K562 (cell line): ENCODE measurements around the gene TBC1D7. TPM values are rescaled to one million over a fixed set of nuclear protein-coding genes. Genes with fewer than 3 reads are reported as not detected.

ENCODE experiments used
- ATAC-seq: fragments of 200-7000 bp; cut with Tn5 transposase; 3 replicates; pipeline ENCODE4 v1.9.1; 2020; ENCODE audit warnings: moderate library complexity
- BruUV-seq: library from RNA; stranded (reverse); fragments of 400-500 nt; replicated peaks from 2 replicates; lab custom pipeline; 2021; lab: Mats Ljungman, UMichigan
- CTCF ChIA-PET: fragments of 300-600 bp; formaldehyde crosslinking; extraction: SDS; loops from one replicate; lab custom pipeline; 2021; ENCODE audit warnings: low intra/inter-chr PET ratio; lab: Yijun Ruan, JAX
- POLR2A ChIA-PET: fragments of 300-600, 350-650 bp; sonication (Branson Sonifier 250); formaldehyde crosslinking; extraction: SDS; loops from one replicate; lab custom pipeline; 2021; ENCODE audit warnings: antibody characterized with exemption, inconsistent platforms; lab: Yijun Ruan, JAX
- DNase-seq, 4 experiments: peaks; one replicate each; pipeline versions ENCODE4 v3.0.0 to v3.0.0-alpha.2; 2011 to 2018; ENCODE audit warnings: low spot score in 3 of 4, mixed read lengths in 3 of 4; ENCODE audit errors: extremely low read depth in 1 of 4
- FAIRE-seq: peaks from 2 replicates; lab custom pipeline; 2011; peaks lifted over from hg19 to GRCh38; lab: Jason Lieb, UNC
- H2AFZ ChIP-seq: 2 replicates; pipeline ENCODE4 v1.6.0; 2011; ENCODE audit warnings: low read depth, low read length, control low read depth, inconsistent platforms
- H3K27ac ChIP-seq: fragments of 200-600 bp; 3 replicates; pipeline ENCODE4 v1.8.0; 2011; ENCODE audit warnings: low read depth, mild to moderate bottlenecking, control low read depth, inconsistent platforms, low read length, moderate library complexity, mixed read lengths; ENCODE audit errors: extremely low read depth
- H3K27me3 ChIP-seq, 2 experiments: fragments of 300-600 bp in 1 of 2; 2 replicates in 1 of 2; 3 replicates in 1 of 2; pipeline versions ENCODE4 v1.6.0 to v1.8.0; 2011; ENCODE audit warnings: inconsistent platforms in 2 of 2, low read length in 2 of 2, mild to moderate bottlenecking in 1 of 2, mixed read lengths in 1 of 2, moderate library complexity in 1 of 2; ENCODE audit not compliant: control insufficient read depth in 2 of 2, insufficient read depth in 2 of 2
- H3K36me3 ChIP-seq: fragments of 300-600 bp; 3 replicates; pipeline ENCODE4 v1.8.0; 2011; ENCODE audit warnings: mild to moderate bottlenecking, low read length, inconsistent platforms; ENCODE audit not compliant: control insufficient read depth, insufficient read depth
- H3K4me1 ChIP-seq, 2 experiments: fragments of 200-600 bp in 1 of 2; replicated peaks in 1 of 2; 2 replicates in 1 of 2; 3 replicates in 1 of 2; pipeline versions ENCODE4 v1.5.1 to v1.8.0; 2011; ENCODE audit warnings: inconsistent platforms in 2 of 2, low read length in 2 of 2, mild to moderate bottlenecking in 1 of 2, mixed read lengths in 1 of 2, moderate library complexity in 1 of 2; ENCODE audit not compliant: control insufficient read depth in 2 of 2, insufficient read depth in 2 of 2
- H3K4me2 ChIP-seq: 2 replicates; pipeline ENCODE4 v1.6.1; 2011; ENCODE audit warnings: low read length, control low read depth, inconsistent platforms, mixed read lengths; ENCODE audit not compliant: insufficient read depth
- H3K4me3 ChIP-seq: fragments of 200-600 bp; sonication (generic), shearing (Covaris generic); 2 replicates; pipeline ENCODE4 v1.5.1; 2016; ENCODE audit warnings: control low read depth, inconsistent platforms
- H3K79me2 ChIP-seq: fragments of 200-600 bp; 3 replicates; pipeline ENCODE4 v1.8.0; 2011; ENCODE audit warnings: low read length, inconsistent platforms; ENCODE audit not compliant: control insufficient read depth, insufficient read depth
- H3K9ac ChIP-seq, 2 experiments: 2 replicates each; pipeline versions ENCODE4 v1.6.0 to v1.6.1; 2011; ENCODE audit warnings: low read depth in 2 of 2, low read length in 2 of 2, control low read depth in 1 of 2, inconsistent platforms in 1 of 2, mild to moderate bottlenecking in 1 of 2, mixed read lengths in 1 of 2; ENCODE audit not compliant: insufficient read depth in 1 of 2
- H3K9me1 ChIP-seq: one replicate; pipeline ENCODE4 v1.6.0; 2011; ENCODE audit warnings: inconsistent platforms, mild to moderate bottlenecking, low read length, moderate library complexity; ENCODE audit not compliant: control insufficient read depth, insufficient read depth
- H3K9me3 ChIP-seq: replicated peaks from 2 replicates; pipeline ENCODE4 v1.5.1; 2011; ENCODE audit warnings: low read depth, low read length, inconsistent platforms; ENCODE audit not compliant: control insufficient read depth, insufficient read depth
- H4K20me1 ChIP-seq: replicated peaks from 2 replicates; pipeline ENCODE4 v1.6.1; 2011; ENCODE audit warnings: low read length, inconsistent platforms, mixed read lengths; ENCODE audit not compliant: control insufficient read depth, insufficient read depth
- CBX8 ChIP-seq: fragments of 200-600 bp; sonication (generic); IDR thresholded peaks from 2 replicates; pipeline ENCODE4 v1.6.1; 2012; ENCODE audit warnings: borderline replicate concordance, mixed run types, low read depth, mild to moderate bottlenecking, moderate library complexity, mixed read lengths, low read length, control low read depth, inconsistent platforms; ENCODE audit not compliant: poor library complexity, severe bottlenecking; ENCODE audit errors: extremely low read depth
- HMG20B ChIP-seq: fragments of 250-450 bp; sonication (Bioruptor Pico); IDR thresholded peaks from 2 replicates; pipeline ENCODE4 v1.5.0; 2021; ENCODE audit warnings: mild to moderate bottlenecking
- MBD2 ChIP-seq: sonication (generic); IDR thresholded peaks from 2 replicates; pipeline ENCODE4 v1.6.1; 2016; ENCODE audit warnings: low read depth, borderline replicate concordance
- NCOR1 ChIP-seq: fragments of 450-650 bp; IDR thresholded peaks from 2 replicates; pipeline ENCODE4 v1.6.1; 2016; ENCODE audit warnings: mild to moderate bottlenecking, moderate library complexity
- RCOR1 ChIP-seq, 2 experiments: IDR thresholded peaks; 2 replicates each; pipeline ENCODE4 v1.6.1; 2012; ENCODE audit warnings: low read depth in 2 of 2, low read length in 2 of 2, borderline replicate concordance in 1 of 2, improper control_type of control experiment in 1 of 2
- RNF2 ChIP-seq: sonication (generic); IDR thresholded peaks from 2 replicates; pipeline ENCODE4 v1.6.1; 2016
- RNF219 ChIP-seq: fragments of 250-450 bp; sonication (Bioruptor Pico); IDR thresholded peaks from 2 replicates; pipeline ENCODE4 v1.5.0; 2022; ENCODE audit warnings: mild to moderate bottlenecking
- ZNF3 ChIP-seq: fragments of 250-450 bp; sonication (Bioruptor Pico); IDR thresholded peaks from 2 replicates; pipeline ENCODE4 v1.5.0; 2021; ENCODE audit warnings: mild to moderate bottlenecking, moderate library complexity
- ZNF395 ChIP-seq: fragments of 200-800 bp; sonication (Bioruptor generic); IDR thresholded peaks from 2 replicates; pipeline ENCODE4 v1.6.1; 2017; ENCODE audit warnings: missing genetic modification characterization, missing compliant biosample characterization
- ZNF764 ChIP-seq: fragments of 250-450 bp; sonication (Bioruptor Pico); IDR thresholded peaks from 2 replicates; pipeline ENCODE4 v1.4.0; 2020; ENCODE audit warnings: low read depth, mild to moderate bottlenecking, moderate library complexity
- WGBS: fragments of 100-300 bp; shearing (Covaris generic); methylation state at CpG from one replicate; pipeline ENCODE4 v1.1.6; 2016; ENCODE audit warnings: low coverage, mixed read lengths; ENCODE audit not compliant: insufficient coverage; ENCODE audit errors: missing lambda C conversion rate; 5-methylcytosine and 5-hydroxymethylcytosine counted together
- in situ Hi-C: fragments of 300-500 bp; cut with MboI; formaldehyde crosslinking; loops from 4 replicates; pipeline ENCODE4 v1.15.0; 2018; ENCODE audit warnings: inconsistent platforms, mixed read lengths
- intact Hi-C: fragments of 100-400 bp; cut with micrococcal nuclease; formaldehyde crosslinking; loops from 2 replicates; pipeline ENCODE4 v1.14.2; 2022
- polyA plus RNA-seq, 8 experiments: library from polyadenylated mRNA; depleted of rRNA in 4 of 8; stranded (reverse) in 5 of 8; unstranded in 3 of 8; fragments of >200 nt; fragmentation: Nextera tagmentation in 2 of 8; fragmentation: Illumina TruSeq in 1 of 8; extraction: Ambion mirVana in 2 of 8; extraction: Trizol in 1 of 8; gene quantifications; 2 replicates each; pipeline versions ENCODE4 v1.2.1 to v1.2.3, GENCODE V29; 2011 to 2014; ENCODE audit warnings: inconsistent platforms in 1 of 8, missing spikeins in 1 of 8
- total RNA-seq, 7 experiments: library from RNA; depleted of rRNA in 6 of 7; stranded (reverse); fragments of >200 nt in 6 of 7; fragmentation: Illumina TruSeq in 2 of 7; extraction: Trizol in 2 of 7; gene quantifications; 2 replicates each; pipeline versions ENCODE4 v1.2.1 to v1.2.3, GENCODE V29; 2011 to 2021; ENCODE audit warnings: low replicate concordance in 1 of 7

The TBC1D7 gene
- total and polyA plus RNA-seq, 9 of the 15 experiments (the other 6 are each of a cell fraction or from before 2014, with no cell fraction given) = 49.4 to 107 (median 61.1) TPM

GRCh38 chr6:13346245-13346644 lies 17.9 kb upstream of the TBC1D7 start:
- intact Hi-C loops (no loop called here), in situ Hi-C loops (no loop called here)
- Histone ChIP-seq H3K4me1 (no peaks in the 10 kb centered on the region; a peak in 1 of 5 replicates), H3K27me3 (0 out of 5 replicates have a peak, but pooled peaks cover 0 to 4% of the 10 kb centered on the region in 2 experiments), H3K27ac (no peak overlapping the region), H2AFZ (no peak overlapping the region), H3K9ac (no peak overlapping the region), H3K79me2 (no peaks in the 10 kb centered on the region), H3K4me3 (no peak overlapping the region), H4K20me1 (no peaks in the 10 kb centered on the region), H3K9me3 (no peaks in the 10 kb centered on the region), H3K9me1 (no peaks in the 10 kb centered on the region), H3K4me2 (no peak overlapping the region), H3K36me3 (no peaks in the 10 kb centered on the region)
- ATAC-seq (no peak), FAIRE-seq (no peak), DNase-seq (no peak)
- TF ChIP-seq NCOR1 = no peak
- TF ChIP-seq ZNF764 (CRISPR knock-in tag) = no peak
- TF ChIP-seq HMG20B (CRISPR knock-in tag) = no peak
- no peak for TF ChIP-seq RNF2
- no peak for TF ChIP-seq MBD2
- TF ChIP-seq ZNF395 (CRISPR knock-in tag) = no peak
- no peak for TF ChIP-seq ZNF3
- TF ChIP-seq CBX8 = no peak
- TF ChIP-seq RNF219 (CRISPR knock-in tag) = no peak
- no peak for TF ChIP-seq RCOR1 (IDR thresholded peaks at IDR 0.05; ENCODE audit: borderline replicate concordance in 1 of 2, low read depth in 2 of 2, low read length in 2 of 2)
- WGBS = 23% methylated on average over 5 of the region's 5 CpGs
- CTCF ChIA-PET = no interaction called here
- no TSS peak for BruUV-seq
- POLR2A ChIA-PET = interaction anchor here (1.0 kb wide), 1 partner anchor 8 kb away, joined by 3 read pairs; no protein-coding TSS in a partner anchor
